NCI-H460 (cell line): Measurements from ENCODE around the gene SMPDL3B. TPM values are rescaled to one million over a fixed set of nuclear protein-coding genes. Genes with fewer than 3 reads are reported as not detected.

Experiments
- total RNA-seq: library from RNA; depleted of rRNA; stranded (reverse); fragments of >200 nt; shearing (Covaris generic); gene quantifications from 2 replicates; pipeline ENCODE4 v1.2.3, GENCODE V29; 2014; rRNA removed

The SMPDL3B gene
- total RNA-seq, 1 experiment from 2014 or later: 0.94 TPM

Other genes with a start within 250 kb of the SMPDL3B start
- gene FAM76A, start 209.0 kb upstream of the SMPDL3B start, total RNA-seq: 5.6 and 7.9 TPM in 2 replicates
- gene STX12, start 161.8 kb upstream of the SMPDL3B start, total RNA-seq: 17.6 and 18.5 TPM in 2 replicates
- gene PPP1R8, start 104.2 kb upstream of the SMPDL3B start, total RNA-seq: 52.3 and 57.2 TPM in 2 replicates
- 0.50 and 1.1 TPM in 2 replicates for gene THEMIS2, start 62.5 kb upstream of the SMPDL3B start, total RNA-seq
- gene RPA2, start 20.4 kb upstream of the SMPDL3B start, total RNA-seq: 39.7 and 47.1 TPM in 2 replicates
- gene XKR8, start 25.0 kb downstream of the SMPDL3B start, total RNA-seq: 1.9 and 2.5 TPM in 2 replicates
- 5.2 and 6.5 TPM in 2 replicates for gene EYA3, start 153.6 kb downstream of the SMPDL3B start, total RNA-seq
- gene PTAFR, start 241.7 kb downstream of the SMPDL3B start, total RNA-seq: 0.09 TPM in 1 of 2 replicates, not detected in the other